Endothelial cell of umbilical vein (primary cell): ENCODE results near the gene TARBP1. TPM values are rescaled to one million over a fixed set of nuclear protein-coding genes. Genes with fewer than 3 reads are reported as not detected.

Source experiments
- BruUV-seq: library from RNA; stranded (reverse); fragments of 400-500 nt; replicated peaks from 2 replicates; lab custom pipeline; 2021; lab: Mats Ljungman, UMichigan
- CTCF ChIA-PET: fragments of 300-600, 350-600 bp; sonication (Branson Sonifier 250); formaldehyde crosslinking; loops from one replicate; lab custom pipeline; 2021; ENCODE audit warnings: antibody characterized with exemption, inconsistent platforms; lab: Charles Lee
- POLR2A ChIA-PET: fragments of 300-600, 350-600 bp; sonication (Branson Sonifier 250); formaldehyde crosslinking; loops from one replicate; lab custom pipeline; 2021; ENCODE audit warnings: antibody characterized with exemption, inconsistent platforms; lab: Charles Lee
- DNase-seq: peaks from one replicate; pipeline ENCODE4 v3.0.0-alpha.2; 2011; ENCODE audit warnings: low read depth, low spot score
- FAIRE-seq: peaks from 2 replicates; lab custom pipeline; 2011; peaks lifted over from hg19 to GRCh38; lab: Jason Lieb, UNC
- H2AFZ ChIP-seq: 2 replicates; pipeline ENCODE4 v1.6.0; 2012; ENCODE audit warnings: low read depth, low read length, control low read depth, inconsistent platforms
- H3K27ac ChIP-seq: 2 replicates; pipeline ENCODE4 v1.5.1; 2011; ENCODE audit warnings: low read depth, mild to moderate bottlenecking, control low read depth, low read length, moderate library complexity; ENCODE audit not compliant: insufficient read depth
- H3K27me3 ChIP-seq, 2 experiments: 2 replicates each; pipeline versions ENCODE4 v1.6.0 to v1.6.1; 2011; ENCODE audit warnings: low read length in 2 of 2, mixed read lengths in 1 of 2; ENCODE audit not compliant: control insufficient read depth in 2 of 2, insufficient read depth in 2 of 2
- H3K36me3 ChIP-seq, 2 experiments: 2 replicates in 1 of 2; 3 replicates in 1 of 2; pipeline ENCODE4 v1.5.1; 2011; ENCODE audit warnings: low read length in 2 of 2, mild to moderate bottlenecking in 1 of 2, moderate library complexity in 1 of 2; ENCODE audit not compliant: control insufficient read depth in 2 of 2, insufficient read depth in 2 of 2; ENCODE audit errors: extremely low read depth in 1 of 2
- H3K4me1 ChIP-seq: 3 replicates; pipeline ENCODE4 v1.5.1; 2011; ENCODE audit warnings: mild to moderate bottlenecking, low read length; ENCODE audit not compliant: control insufficient read depth, insufficient read depth; ENCODE audit errors: extremely low read depth
- H3K4me2 ChIP-seq: 2 replicates; pipeline ENCODE4 v1.6.1; 2011; ENCODE audit warnings: low read length, control low read depth, mixed read lengths; ENCODE audit not compliant: insufficient read depth
- H3K4me3 ChIP-seq, 3 experiments: fragments of 200-600 bp in 1 of 3; sonication (generic), shearing (Covaris generic) in 1 of 3; replicated peaks in 1 of 3; 2 replicates each; pipeline ENCODE4 v1.5.1; 2011 to 2016; ENCODE audit warnings: control low read depth in 3 of 3, low read length in 3 of 3, mild to moderate bottlenecking in 2 of 3, inconsistent platforms in 1 of 3, low read depth in 1 of 3, moderate library complexity in 1 of 3; ENCODE audit not compliant: insufficient read depth in 1 of 3
- H3K79me2 ChIP-seq: 2 replicates; pipeline ENCODE4 v1.6.0; 2012; ENCODE audit warnings: low read length, inconsistent platforms; ENCODE audit not compliant: control insufficient read depth, insufficient read depth
- H3K9ac ChIP-seq: replicated peaks from 2 replicates; pipeline ENCODE3; 2011; ENCODE audit warnings: low read length, control low read depth; ENCODE audit not compliant: insufficient read depth; ENCODE audit errors: extremely low read depth
- H3K9me1 ChIP-seq: replicated peaks from 3 replicates; pipeline ENCODE4 v1.6.0; 2011; ENCODE audit warnings: mild to moderate bottlenecking, low read length; ENCODE audit not compliant: control insufficient read depth, insufficient read depth; ENCODE audit errors: extremely low read depth
- H3K9me3 ChIP-seq: replicated peaks from 2 replicates; pipeline ENCODE4 v1.5.1; 2012; ENCODE audit warnings: low read length, inconsistent platforms; ENCODE audit not compliant: control insufficient read depth, insufficient read depth
- H4K20me1 ChIP-seq: replicated peaks from 2 replicates; pipeline ENCODE3; 2011; ENCODE audit warnings: mild to moderate bottlenecking, low read length; ENCODE audit not compliant: control insufficient read depth, insufficient read depth; ENCODE audit errors: extremely low read depth
- EZH2 ChIP-seq: IDR thresholded peaks from 2 replicates; pipeline ENCODE4 v1.6.1; 2012; ENCODE audit warnings: borderline replicate concordance, low read depth, mild to moderate bottlenecking, moderate library complexity, low read length, inconsistent platforms; ENCODE audit not compliant: severe bottlenecking
- FOS ChIP-seq: IDR thresholded peaks from 2 replicates; pipeline ENCODE4 v1.6.1; 2011; ENCODE audit warnings: mild to moderate bottlenecking, low read length, moderate library complexity, borderline replicate concordance; ENCODE audit not compliant: insufficient read depth
- GATA2 ChIP-seq: IDR thresholded peaks from 2 replicates; pipeline ENCODE4 v1.7.0; 2011; ENCODE audit warnings: low read depth, mild to moderate bottlenecking, moderate library complexity, mixed read lengths, low read length; ENCODE audit not compliant: insufficient read length, insufficient read depth
- JUN ChIP-seq: IDR thresholded peaks from 2 replicates; pipeline ENCODE4 v1.6.1; 2011; ENCODE audit warnings: borderline replicate concordance, low read depth; ENCODE audit not compliant: insufficient read length, insufficient read depth
- MAX ChIP-seq: IDR thresholded peaks from 2 replicates; pipeline ENCODE4 v1.6.1; 2011; ENCODE audit not compliant: insufficient read depth, insufficient read length
- MYC ChIP-seq: IDR thresholded peaks from one replicate; pipeline ENCODE4 v1.6.1; 2011; ENCODE audit warnings: mild to moderate bottlenecking, low read depth, low read length
- POLR2A ChIP-seq: IDR thresholded peaks from 2 replicates; pipeline ENCODE4 v1.6.1; 2012; ENCODE audit warnings: low read depth, mild to moderate bottlenecking, control low read depth, low read length
- POLR2AphosphoS5 ChIP-seq: IDR thresholded peaks from 2 replicates; pipeline ENCODE4 v1.6.1; 2012; ENCODE audit warnings: low read depth, mild to moderate bottlenecking, control low read depth, low read length, moderate library complexity; ENCODE audit not compliant: insufficient read depth
- dilution Hi-C: fragments of 300-500 bp; cut with MboI; formaldehyde crosslinking; loops from one replicate; pipeline ENCODE4 v1.15.0; 2019; ENCODE audit warnings: low sequenced_read_pairs; ENCODE audit not compliant: extremely low pct_ligation_motif_present
- intact Hi-C: fragments of 100-400 bp; cut with micrococcal nuclease; formaldehyde crosslinking; loops from one replicate; pipeline ENCODE4 v1.10.0; 2022
- polyA plus RNA-seq, 4 experiments: library from polyadenylated mRNA; depleted of rRNA in 3 of 4; stranded (reverse) in 3 of 4; unstranded in 1 of 4; fragments of >200 nt; gene quantifications; 2 replicates each; pipeline versions ENCODE4 v1.2.1 to v1.2.3, GENCODE V29; 2011 to 2012; ENCODE audit warnings: missing spikeins in 1 of 4
- total RNA-seq: library from RNA; stranded (reverse); gene quantifications from 2 replicates; pipeline ENCODE4 v1.2.3, GENCODE V29; 2021
- TF ChIP-seq, protein P1 (sequence below), 2 donors: IDR thresholded peaks; 1 replicate in 1 of 2; 2 replicates in 1 of 2; pipeline ENCODE4 v1.5.1; 2011; ENCODE audit warnings: low read length in 2 of 2, mild to moderate bottlenecking in 2 of 2, moderate library complexity in 2 of 2, control low read depth in 1 of 2, inconsistent platforms in 1 of 2, low read depth in 1 of 2; ENCODE audit not compliant: insufficient read depth in 1 of 2; ENCODE audit errors: extremely low read depth in 1 of 2

Gene TARBP1
- total and polyA plus RNA-seq, 2 donors (not counting 3 experiments of a cell fraction or from before 2014, with no cell fraction given), result 17.3 to 23.4 TPM

DNA sequence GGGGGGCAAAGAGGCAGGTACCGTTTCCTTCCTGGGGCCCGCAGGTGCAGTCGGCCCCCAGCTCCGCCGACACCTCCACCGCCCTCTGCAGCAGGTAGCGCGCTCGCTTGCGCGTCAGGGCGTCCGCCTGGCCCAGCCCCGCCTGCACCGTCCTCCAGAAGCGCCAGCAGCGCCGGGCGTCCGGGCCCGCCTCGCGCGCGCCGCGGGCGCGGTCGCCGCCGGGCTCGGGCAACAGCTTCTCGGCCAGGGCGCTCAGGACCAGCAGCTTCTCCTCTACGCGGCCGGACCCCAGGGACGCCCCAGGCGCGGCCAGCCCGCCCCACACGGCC, 863 bp downstream of the TARBP1 start:
- Histone ChIP-seq H3K79me2 (peaks cover 9% of the 10 kb centered on the region), H4K20me1 (no peaks in the 10 kb centered on the region), H3K27me3 (peaks cover 16 to 21% of the 10 kb centered on the region in 2 experiments), H3K9ac (peak overlapping the region; percentile 63), H3K9me3 (no peaks in the 10 kb centered on the region), H3K4me2 (peak overlapping the region; percentile 95), H3K4me1 (peaks cover 11% of the 10 kb centered on the region), H3K4me3 (peak overlapping the region; percentile 37 to 78 (median 48)), H3K36me3 (no peaks in the 10 kb centered on the region), H3K9me1 (no peaks in the 10 kb centered on the region), H2AFZ (peak overlapping the region; percentile 80), H3K27ac (peak overlapping the region; percentile 32)
- intact Hi-C loops (loop anchor here (1.0 to 10.0 kb wide), 4 partner anchors 105 to 1027 kb away; partner anchors contain the start of genes B3GALNT2 and COA6), dilution Hi-C loops (no loop called here)
- DNase-seq, result no peak
- no TSS peak for BruUV-seq
- CTCF ChIA-PET, result interaction anchor here (0.6 to 2.1 kb wide), 7 partner anchors 9 to 939 kb away, joined by 3 to 10 read pairs (median 4); partner anchors contain the start of gene COA6
- peak; percentile 32 for TF ChIP-seq POLR2A
- no peak for TF ChIP-seq EZH2
- no peak for FAIRE-seq
- POLR2A ChIA-PET, result no interaction called here

DNA sequence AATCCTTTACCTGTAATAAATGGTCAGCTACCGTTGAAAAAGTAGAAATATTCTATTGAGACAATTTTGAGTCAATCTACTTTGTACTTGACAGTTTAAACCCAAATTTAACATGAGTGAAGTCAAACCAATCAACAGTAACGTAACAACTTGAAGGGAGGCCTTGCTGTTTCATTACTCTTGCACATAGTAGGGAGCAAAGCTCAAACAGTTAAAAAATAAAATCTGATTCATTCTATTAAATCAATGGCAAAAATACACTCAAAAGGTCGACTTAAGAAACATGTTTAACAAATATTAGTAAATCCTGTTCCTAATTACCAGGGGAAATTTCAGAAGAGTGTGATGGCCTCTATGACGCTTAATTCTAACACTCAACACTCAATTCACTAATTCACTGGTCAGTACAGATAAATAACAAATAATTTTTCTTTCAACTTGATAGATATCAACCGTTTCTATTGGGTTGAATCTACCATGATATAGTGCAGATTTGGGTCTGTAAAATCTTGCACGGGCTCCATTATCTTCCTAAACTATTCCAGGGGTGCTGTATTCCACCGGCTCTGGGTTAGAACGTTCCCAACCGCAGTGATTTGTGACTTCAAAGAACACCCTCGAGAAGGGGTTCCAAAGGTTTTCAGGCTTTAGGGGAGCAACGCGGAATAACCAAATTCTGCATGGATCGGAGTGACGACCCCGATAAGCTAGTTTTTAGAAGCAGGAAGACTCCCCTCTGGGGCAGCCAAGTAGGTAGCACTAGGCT, 1.4 kb downstream of the TARBP1 start:
- Histone ChIP-seq H3K27ac (no peak overlapping the region), H2AFZ (peak overlapping the region; percentile 80), H3K9me3 (no peaks in the 10 kb centered on the region), H3K4me1 (peaks cover 17% of the 10 kb centered on the region), H3K4me2 (peak overlapping the region; percentile 95), H3K4me3 (peak overlapping the region; percentile 37 to 78 (median 48)), H3K9ac (peak overlapping the region; percentile 63), H3K27me3 (peaks cover 12 to 17% of the 10 kb centered on the region in 2 experiments), H3K9me1 (no peaks in the 10 kb centered on the region), H4K20me1 (no peaks in the 10 kb centered on the region), H3K36me3 (no peaks in the 10 kb centered on the region), H3K79me2 (peaks cover 9% of the 10 kb centered on the region)
- no peak for FAIRE-seq
- dilution Hi-C loops, result no loop called here
- ChIA-PET CTCF (interaction anchor here (0.6 to 2.1 kb wide), 7 partner anchors 10 to 939 kb away, joined by 3 to 10 read pairs (median 4); partner anchors contain the start of gene COA6), POLR2A (no interaction called here)
- no peak for TF ChIP-seq POLR2AphosphoS5
- TF ChIP-seq EZH2, result no peak
- no peak for TF ChIP-seq JUN
- TF ChIP-seq POLR2A, result no peak
- TF ChIP-seq, protein P1, sequence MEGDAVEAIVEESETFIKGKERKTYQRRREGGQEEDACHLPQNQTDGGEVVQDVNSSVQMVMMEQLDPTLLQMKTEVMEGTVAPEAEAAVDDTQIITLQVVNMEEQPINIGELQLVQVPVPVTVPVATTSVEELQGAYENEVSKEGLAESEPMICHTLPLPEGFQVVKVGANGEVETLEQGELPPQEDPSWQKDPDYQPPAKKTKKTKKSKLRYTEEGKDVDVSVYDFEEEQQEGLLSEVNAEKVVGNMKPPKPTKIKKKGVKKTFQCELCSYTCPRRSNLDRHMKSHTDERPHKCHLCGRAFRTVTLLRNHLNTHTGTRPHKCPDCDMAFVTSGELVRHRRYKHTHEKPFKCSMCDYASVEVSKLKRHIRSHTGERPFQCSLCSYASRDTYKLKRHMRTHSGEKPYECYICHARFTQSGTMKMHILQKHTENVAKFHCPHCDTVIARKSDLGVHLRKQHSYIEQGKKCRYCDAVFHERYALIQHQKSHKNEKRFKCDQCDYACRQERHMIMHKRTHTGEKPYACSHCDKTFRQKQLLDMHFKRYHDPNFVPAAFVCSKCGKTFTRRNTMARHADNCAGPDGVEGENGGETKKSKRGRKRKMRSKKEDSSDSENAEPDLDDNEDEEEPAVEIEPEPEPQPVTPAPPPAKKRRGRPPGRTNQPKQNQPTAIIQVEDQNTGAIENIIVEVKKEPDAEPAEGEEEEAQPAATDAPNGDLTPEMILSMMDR (IDR thresholded peaks at IDR 0.05; ENCODE audit: extremely low read depth in 1 of 2, insufficient read depth in 1 of 2, low read depth in 1 of 2, low read length in 2 of 2), result no peak
- TF ChIP-seq MAX, result no peak
- no peak for TF ChIP-seq MYC
- TF ChIP-seq FOS, result no peak
- no peak for TF ChIP-seq GATA2
- intact Hi-C loops, result loop anchor here (1.0 to 10.0 kb wide), 4 partner anchors 104 to 1027 kb away; partner anchors contain the start of genes B3GALNT2 and COA6
- DNase-seq, result no peak
- BruUV-seq, result TSS peak; percentile 8
